Activated CD8-positive, alpha-beta memory T cell treated with anti-CD3 and anti-CD28 coated beads for 36 hours (primary cell): Measurements from ENCODE around the gene IGF1. TPM values are rescaled to one million over a fixed set of nuclear protein-coding genes. Genes with fewer than 3 reads are reported as not detected.

Source experiments
- CTCF ChIA-PET: fragments of 350-600 bp; sonication (Branson Sonifier 250); formaldehyde crosslinking; loops from one replicate; lab custom pipeline; 2021; ENCODE audit warnings: antibody characterized with exemption; lab: Charles Lee
- POLR2A ChIA-PET: fragments of 350-600 bp; sonication (Branson Sonifier 250); formaldehyde crosslinking; loops from one replicate; lab custom pipeline; 2021; ENCODE audit warnings: antibody characterized with exemption; lab: Charles Lee
- total RNA-seq, 2 experiments: library from RNA; stranded (reverse); gene quantifications; one replicate each; pipeline ENCODE4 v1.2.3, GENCODE V29; 2021

The IGF1 gene
- total RNA-seq, 2 experiments from 2014 or later: 0.78 to 0.80 TPM

DNA sequence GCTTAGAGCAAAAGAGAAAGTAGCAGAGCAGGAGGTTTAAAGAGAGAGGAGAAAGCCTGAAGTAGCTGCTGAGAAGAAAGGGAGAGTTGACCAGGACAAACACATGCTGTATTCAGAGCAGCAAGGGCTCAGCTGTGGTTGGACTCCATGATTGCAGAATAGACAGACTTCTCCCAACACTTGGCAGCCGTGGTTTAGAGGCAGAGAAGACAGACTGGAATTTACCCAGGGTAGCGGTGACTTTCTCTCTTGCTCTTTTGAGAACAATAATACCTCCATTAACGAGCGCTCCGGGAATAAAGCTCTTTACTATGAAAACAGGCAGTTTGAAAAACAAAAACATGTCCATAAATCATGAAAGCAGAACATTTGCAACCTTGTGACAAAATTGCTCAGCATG lies 21.4 kb upstream of the IGF1 start:
- POLR2A ChIA-PET: no interaction called here
- CTCF ChIA-PET: no interaction called here

DNA sequence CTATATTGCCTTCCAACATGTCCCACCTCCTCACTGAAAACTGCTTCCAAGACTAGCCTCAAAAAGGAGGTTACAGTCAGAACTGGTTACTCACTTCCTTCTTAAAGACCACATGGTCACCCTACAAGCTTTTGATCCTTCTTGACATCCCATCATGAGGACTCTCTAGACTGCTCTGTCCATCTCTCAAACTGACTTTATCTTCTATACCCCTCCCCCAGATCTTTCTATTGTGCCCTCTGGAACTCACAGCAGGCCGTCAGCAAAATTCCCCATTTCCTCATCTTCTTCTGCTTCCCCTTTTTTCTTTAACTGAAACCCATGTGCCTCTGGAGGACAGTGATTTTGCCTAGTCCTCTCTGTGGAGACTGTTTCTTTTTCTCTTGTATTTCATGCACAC lies 18.1 kb upstream of the IGF1 start:
- POLR2A ChIA-PET: no interaction called here

DNA sequence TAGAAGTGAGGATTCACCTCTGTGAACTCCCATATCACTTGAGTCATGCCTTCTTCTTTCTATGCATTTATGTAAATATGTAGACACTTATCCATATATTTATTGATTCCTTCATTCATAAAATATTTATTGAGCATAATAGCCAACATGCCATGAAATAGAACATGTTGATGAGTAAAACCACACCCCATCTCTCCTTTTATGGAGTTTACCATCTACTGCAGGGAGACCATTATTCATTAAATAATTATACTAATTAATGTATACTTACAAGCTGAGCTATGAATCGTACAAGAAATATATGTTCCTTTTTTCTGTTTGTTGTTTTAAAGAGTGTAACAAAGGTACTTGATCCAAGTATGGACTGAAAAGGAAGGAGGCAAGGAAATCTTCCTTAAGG lies 17.4 kb upstream of the IGF1 start:
- POLR2A ChIA-PET: no interaction called here
- CTCF ChIA-PET: interaction anchor here (1.0 kb wide), 1 partner anchor 13 kb away, joined by 3 read pairs; no protein-coding TSS in a partner anchor

More for the DNA sequence above, 18.1 kb upstream of the IGF1 start:
- CTCF ChIA-PET: interaction anchor here (1.0 kb wide), 1 partner anchor 14 kb away, joined by 3 read pairs; no protein-coding TSS in a partner anchor

DNA sequence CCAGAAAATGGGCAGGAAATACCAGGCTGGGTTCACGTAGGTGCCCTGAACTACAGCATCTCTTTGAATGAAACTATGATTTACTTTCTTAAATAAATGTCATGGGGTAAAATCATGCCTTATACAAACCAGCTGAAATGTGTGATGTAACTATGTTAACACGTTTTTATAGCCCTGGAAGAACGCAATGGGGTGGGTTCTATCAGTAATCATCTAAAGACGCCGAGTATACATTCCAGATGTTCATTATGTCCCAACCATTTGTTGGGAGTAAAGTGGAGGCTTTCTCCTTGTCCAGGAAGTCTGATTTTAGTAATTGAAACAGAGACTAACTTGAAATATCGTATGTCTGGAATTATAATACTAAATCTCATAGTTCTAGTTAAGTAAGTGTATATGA lies 16.2 kb upstream of the IGF1 start:
- POLR2A ChIA-PET: no interaction called here
- CTCF ChIA-PET: interaction anchor here (0.6 kb wide), 1 partner anchor 738 kb away, joined by 3 read pairs; no protein-coding TSS in a partner anchor

DNA sequence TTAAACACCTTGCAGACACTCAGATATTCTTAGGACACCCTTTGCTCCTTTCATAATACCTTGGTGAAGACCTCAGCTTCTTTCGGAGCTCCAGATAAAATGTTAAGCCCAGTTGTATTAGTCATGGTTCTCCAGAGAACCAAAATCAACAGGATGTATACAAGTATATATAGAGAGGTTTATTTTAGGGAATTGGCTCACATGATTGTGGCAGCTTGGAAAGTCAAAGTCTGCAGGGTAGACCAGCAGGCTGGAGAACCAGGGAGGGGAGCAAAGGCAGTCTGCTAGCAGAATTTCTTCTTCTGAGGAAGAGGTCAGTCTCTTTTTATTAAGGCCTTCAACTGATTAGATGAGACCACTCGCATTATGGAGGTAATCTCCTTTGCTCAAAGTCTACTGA lies 6.9 kb upstream of the IGF1 start:
- ChIA-PET POLR2A (no interaction called here), CTCF (interaction anchor here (0.6 to 0.7 kb wide), 2 partner anchors 101 to 111 kb away, joined by 3 to 4 read pairs; no protein-coding TSS in a partner anchor)

DNA sequence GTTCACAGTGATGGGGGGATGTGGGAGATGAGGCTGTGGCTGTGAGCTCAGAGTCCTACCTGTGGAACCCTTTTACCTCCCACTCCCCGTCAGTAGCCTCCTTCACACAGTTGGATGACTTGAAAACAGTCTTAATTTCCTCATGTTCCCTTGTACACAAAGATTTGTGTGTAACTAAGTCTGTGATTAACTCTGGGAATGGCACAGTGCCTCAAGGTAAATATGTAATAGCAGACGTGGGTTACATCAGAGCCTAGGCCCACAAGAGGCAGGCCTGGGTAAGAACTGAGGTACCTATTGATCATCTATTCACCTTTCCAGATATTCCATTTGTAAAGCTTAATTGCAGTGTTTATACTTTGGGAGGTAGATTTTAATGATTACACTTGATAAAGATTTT lies 5.8 kb upstream of the IGF1 start:
- POLR2A ChIA-PET: no interaction called here
- CTCF ChIA-PET: no interaction called here

DNA sequence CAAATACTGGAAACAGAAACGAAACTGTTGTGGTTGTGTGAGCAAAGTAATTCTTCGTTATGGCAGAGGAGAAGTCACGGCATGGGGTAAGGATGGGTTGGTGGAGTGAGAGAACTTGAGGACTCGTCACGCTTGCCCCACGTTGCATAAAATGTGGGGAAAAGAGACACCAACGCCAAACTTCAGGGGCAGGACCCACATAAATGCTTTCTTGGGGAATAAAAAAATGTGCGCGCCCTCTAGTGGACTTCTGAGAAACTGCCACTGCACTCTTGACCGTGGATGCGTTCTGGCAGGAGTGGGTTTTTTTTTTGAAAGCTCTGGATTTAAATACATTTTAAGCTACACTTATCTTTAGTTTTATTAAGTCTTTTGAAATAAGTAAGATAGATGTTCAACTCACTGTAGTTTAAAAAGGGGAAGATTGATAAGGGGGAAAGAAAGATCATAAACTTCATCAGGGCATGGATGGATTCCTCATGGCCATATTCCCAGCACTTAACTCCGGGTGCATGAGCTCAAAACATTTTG lies 4.1 kb upstream of the IGF1 start:
- CTCF ChIA-PET: interaction anchor here (0.7 to 1.0 kb wide), 6 partner anchors 13 to 544 kb away, joined by 3 to 4 read pairs (median 3); no protein-coding TSS in a partner anchor
- POLR2A ChIA-PET: interaction anchor here (0.6 to 1.0 kb wide), 2 partner anchors 63 to 329 kb away, joined by 3 to 11 read pairs; no protein-coding TSS in a partner anchor

DNA sequence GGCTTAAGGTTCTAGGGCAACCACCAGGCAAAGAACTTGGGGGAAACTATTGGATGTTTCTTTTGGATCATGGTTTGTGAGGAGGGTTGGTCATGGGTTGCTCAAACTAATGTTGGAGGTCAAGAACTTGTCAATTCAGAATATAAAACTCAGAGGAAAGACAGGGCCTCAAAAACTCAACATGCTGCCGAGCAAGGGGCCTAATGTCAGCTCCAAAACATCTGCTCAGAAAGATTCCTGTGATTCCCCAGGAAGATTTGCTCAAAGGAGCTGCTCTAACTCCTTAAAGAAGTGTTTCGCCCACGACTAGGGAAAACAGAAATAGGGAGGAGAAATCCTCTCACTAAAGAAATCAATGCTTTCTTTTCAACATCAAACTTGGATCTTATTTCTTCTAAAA lies 3.7 kb upstream of the IGF1 start:
- POLR2A ChIA-PET: interaction anchor here (0.6 to 1.0 kb wide), 2 partner anchors 62 to 328 kb away, joined by 3 to 11 read pairs; no protein-coding TSS in a partner anchor
- CTCF ChIA-PET: interaction anchor here (0.9 to 1.0 kb wide), 2 partner anchors 20 to 170 kb away, joined by 3 read pairs; no protein-coding TSS in a partner anchor

DNA sequence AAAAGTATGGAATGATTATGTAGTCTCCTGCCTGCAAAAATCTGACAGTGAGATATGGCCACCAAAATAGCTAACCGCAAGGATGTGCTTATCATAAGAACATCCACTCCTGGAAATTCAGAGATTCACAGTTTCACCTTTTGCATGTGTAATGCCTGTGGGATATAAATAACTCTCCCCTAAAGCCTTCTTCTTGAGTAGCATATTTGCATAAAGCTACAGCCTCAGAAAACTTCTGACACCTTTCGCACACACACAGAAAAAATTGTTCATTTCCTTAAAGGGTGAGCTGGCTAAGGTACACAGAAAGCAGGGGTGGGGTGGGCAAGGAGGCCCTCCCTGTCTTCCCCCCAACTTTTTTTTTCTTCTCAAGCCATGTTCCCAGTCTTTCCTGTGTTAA lies 3.1 kb upstream of the IGF1 start:
- POLR2A ChIA-PET: no interaction called here
- CTCF ChIA-PET: interaction anchor here (0.7 to 1.0 kb wide), 3 partner anchors 11 to 169 kb away, joined by 3 read pairs; no protein-coding TSS in a partner anchor

DNA sequence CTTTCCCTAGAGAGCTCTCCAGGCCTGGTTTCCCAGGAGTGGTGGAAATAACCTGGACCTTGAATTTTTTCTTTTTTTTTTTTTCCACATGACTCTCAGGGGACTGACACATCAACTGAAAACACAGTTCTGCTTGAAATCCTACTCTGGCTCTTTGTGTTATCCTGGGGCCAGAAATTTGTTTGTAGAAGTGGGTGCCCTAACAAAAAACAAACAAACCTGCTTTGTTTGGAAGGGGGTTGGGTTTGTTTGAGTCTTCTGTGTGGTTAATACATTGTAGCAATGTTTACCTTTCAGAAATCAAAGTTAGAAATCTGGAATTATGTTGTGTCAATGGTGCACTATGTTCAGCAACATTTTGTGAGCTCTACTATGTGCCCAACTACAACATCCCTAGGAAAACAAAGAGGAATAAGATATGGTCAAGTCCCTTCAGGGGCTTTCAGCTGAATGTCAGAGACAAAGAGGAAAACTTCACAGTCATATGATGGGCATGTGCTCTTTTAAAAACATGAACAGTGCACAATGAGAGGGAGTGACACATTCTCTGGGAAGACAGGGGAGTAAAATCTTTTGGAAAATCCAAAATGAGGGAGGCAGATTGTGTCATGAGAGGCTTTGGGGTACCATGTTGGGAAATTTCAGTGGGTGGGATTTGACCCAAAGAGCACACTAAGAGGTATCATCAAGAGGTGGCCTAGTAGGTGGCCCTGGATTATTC lies 1.5 kb upstream of the IGF1 start:
- CTCF ChIA-PET: interaction anchor here (0.6 kb wide), 1 partner anchor 312 kb away, joined by 3 read pairs; no protein-coding TSS in a partner anchor
- POLR2A ChIA-PET: no interaction called here

DNA sequence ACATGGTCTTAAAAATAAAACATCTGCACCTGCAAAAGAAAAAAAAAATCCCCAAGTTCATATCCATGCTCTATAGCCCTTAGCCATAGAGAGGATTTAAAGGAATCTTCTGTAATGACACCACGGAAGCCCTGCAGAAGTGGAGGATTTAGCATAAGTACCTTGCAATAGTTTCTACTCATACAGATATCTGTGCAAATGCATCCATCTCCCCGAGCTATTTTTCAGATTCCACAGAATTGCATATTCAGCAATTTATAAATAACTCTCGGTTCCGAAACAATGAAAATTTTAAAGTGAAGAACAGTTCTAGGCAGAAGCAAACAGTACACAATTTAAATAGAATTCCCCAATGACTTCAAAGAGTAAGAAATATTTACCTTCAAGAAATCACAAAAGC lies 424 bp downstream of the IGF1 start:
- ChIA-PET POLR2A (no interaction called here), CTCF (no interaction called here)

DNA sequence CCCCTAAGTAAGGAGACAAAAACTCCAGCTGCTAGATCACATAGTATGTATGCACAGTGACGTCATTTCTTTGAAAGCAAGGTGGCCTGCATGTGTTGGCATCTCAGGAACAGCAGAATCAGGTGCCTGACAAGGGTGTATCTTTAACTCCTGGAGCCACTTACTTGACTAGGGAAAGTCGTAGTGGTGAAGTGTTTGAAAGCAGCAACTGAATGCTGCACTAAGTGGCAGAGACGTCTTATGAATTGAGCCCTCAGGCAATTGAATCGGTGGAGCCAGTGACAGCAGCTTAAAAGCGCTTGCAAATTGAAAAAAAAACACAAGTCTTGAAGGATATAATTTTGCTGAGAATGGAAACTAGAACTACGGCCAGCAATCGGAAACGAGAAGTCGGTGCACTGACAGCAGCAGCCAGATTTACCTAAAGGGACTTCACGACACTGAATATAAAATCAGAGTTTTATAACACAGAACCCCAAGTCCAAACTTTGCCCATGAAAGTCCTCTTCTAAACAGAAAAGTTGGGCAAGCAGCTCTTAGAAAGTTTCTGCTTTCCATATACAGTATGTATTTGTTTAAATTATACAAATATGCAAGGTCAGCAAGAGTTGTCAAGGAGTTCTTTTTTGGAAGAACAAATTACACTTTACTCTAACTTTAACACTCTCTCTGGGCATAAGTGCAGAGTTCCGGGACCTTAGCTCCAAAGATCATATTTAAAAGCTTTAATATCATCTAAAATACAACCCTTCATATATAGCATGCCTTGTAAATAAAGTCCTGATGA lies 1.1 kb downstream of the IGF1 start:
- POLR2A ChIA-PET: no interaction called here
- CTCF ChIA-PET: no interaction called here

DNA sequence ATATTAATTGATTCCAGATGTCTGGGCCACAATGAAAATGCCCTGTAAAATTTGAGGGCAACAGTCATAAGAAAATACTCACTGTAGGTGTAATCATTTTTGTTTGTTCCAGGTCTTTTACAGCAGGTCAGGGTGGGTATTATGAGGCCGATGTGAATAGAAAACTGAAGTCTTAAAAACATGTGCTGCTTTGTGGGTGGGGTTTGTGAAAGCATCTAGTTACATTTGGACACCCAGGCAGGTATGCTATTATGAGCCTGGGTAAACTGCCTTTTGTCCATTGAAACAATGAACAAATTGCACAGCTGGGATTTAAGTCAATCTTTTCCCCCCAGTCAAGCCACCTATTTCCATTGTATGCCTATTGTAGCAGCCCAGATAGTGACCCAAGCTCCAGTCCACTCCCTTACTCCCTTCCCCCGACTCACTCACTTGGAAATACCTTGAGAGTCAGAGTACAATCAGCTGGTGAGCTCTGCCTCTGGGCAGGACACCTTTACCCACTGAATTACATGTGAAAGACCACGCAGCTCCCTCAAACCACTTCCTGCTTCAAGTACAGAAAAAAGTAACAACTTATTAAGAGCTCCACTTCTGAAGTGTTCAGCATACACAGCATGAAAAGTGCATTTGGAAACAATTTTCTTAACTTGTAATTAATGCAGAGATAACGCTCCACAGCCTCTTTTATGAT lies 1.8 kb downstream of the IGF1 start:
- POLR2A ChIA-PET: no interaction called here
- CTCF ChIA-PET: no interaction called here

DNA sequence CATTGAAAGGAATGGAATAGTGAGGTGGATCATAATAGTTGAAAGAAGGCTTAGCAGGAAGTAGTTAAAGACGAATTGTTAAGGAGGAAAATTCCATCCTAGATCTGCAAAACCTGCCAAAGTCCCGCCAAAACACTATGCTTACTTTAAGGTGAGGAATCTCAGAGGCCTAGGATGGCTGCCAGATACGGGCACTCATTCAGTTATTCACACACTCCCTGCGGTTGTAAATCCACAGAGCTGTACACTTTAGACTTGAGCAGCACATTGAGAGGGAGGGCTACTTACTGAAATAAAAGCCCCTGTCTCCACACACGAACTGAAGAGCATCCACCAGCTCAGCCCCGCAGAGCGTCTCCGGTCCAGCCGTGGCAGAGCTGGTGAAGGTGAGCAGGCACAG lies 5.0 kb downstream of the IGF1 start:
- POLR2A ChIA-PET: no interaction called here
- CTCF ChIA-PET: no interaction called here

DNA sequence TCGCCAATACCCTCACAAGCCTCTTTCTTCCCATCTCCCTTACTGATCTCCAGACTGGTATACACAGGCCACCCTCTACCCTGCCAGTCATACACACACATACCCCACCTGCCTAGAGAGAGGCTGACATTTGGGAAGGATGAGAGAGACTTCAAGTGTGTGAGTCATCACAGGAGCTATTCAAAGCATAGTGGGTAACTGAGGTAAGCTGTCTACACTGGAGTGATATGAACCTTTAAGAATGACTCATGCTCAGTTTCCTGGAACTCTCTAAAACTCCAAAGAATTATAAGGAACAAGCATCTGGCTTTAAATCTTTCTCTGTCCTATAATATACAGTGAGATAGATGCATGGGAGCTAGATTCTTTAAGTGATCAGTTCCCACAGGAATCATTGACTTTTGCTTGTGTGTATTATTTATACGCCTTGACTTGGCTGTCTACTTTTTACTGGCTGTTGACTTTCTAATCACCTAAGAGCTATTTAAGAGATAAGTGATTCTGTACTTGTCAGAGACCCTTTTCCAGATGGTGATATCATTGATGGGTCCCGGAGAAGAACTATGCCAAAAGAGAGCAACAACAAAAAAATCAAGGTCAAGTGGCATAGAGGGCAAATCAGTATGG lies 5.8 kb downstream of the IGF1 start:
- CTCF ChIA-PET: no interaction called here
- POLR2A ChIA-PET: no interaction called here

DNA sequence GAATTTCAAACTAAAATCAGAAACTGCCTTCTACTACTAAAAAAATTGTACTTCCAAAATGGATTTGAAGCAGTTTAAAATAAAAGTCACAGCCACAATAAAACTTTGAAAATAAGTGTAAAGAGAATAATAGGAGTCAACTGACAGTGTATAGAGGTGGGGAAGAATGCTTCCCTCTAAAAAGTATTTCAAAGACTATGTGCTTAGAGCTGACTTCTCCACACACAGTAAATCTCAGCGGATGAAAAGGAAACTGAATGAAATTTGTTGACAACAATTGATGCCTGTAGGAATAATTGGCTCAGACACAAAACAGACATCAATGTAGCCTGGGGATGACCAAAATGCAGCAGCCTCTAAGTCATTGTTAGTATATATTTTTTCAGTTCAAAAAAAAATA lies 7.9 kb downstream of the IGF1 start:
- ChIA-PET CTCF (interaction anchor here (1.0 kb wide), 1 partner anchor 11 kb away, joined by 3 read pairs; no protein-coding TSS in a partner anchor), POLR2A (no interaction called here)

DNA sequence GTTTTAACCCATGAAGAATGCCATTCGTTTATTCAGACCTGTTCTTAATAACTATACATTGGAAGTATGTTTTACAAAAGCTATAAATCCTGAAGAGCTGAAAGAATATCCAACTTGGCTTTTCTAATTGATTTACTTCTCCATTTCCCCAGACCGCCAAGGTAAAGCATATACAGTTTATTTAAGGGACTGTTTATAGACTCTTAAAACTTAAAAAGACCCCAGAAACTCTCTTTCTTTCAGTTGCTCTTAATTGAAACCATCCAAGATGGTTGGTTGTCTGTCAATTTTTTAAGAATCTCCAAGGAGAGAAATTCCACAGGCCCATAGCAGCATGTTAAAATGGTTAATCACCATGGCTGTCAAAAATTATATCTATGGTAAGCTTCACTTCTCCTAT lies 8.8 kb downstream of the IGF1 start:
- ChIA-PET CTCF (no interaction called here), POLR2A (no interaction called here)

DNA sequence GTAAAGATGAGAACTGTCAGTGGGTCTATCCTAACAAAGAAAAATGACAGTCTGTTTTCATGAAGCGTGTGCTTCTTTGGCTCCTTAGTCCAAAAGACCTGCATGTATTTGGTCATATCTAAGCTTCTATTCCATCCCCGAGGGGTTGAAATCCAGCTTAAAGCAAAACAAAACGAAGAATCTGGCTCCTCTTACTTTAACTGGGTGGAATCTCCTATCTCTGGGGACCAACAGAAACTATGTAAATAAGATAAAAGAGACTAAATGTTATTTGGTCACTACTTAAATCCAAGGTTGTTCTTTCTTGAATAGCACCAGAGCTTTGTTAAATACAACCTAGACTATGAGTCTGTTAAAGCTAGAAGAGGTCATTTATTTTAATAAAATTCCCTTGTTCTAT lies 9.4 kb downstream of the IGF1 start:
- ChIA-PET CTCF (no interaction called here), POLR2A (no interaction called here)
